Measurements from ENCODE around the gene RNF208. TPM values are rescaled to one million over a fixed set of nuclear protein-coding genes. Genes with fewer than 3 reads are reported as not detected.

Gene RNF208
- total and polyA plus RNA-seq, 7 donors, result 4.8 to 12.8 (median 6.4) TPM

DNA sequence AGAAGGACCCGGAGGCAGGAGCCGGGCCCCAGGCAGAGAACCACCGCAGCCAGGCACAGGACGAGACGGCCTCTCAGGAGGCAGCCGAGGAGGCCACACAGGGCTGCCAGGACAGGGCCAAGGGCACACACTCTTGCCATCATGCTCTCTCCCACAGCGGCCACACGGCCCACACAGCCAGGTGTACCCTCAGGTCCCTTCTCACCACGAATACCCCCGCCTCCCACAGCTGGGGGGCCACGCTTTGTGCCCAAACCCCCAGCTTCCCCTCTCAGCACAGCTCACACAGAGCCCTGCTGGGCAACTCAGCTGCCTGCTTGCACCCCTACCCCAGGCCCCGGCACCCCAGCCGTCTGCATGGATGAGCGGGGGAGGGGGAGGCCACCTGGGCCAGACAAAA, 28.3 kb downstream of the RNF208 start:
- Histone ChIP-seq H3K4me1 (peaks cover 42% of the 10 kb centered on the region), H3K27ac (no peak overlapping the region), H3K36me3 (ENCODE audit: insufficient read depth in 1 of 2, low read depth in 1 of 2) (peaks cover 3 to 29% of the 10 kb centered on the region in 2 donors), H3K27me3 (ENCODE audit: insufficient read depth in 3 of 3, low read length in 2 of 3) (no peaks in the 10 kb centered on the region), H3K4me3 (no peak overlapping the region), H3K9me3 (no peaks in the 10 kb centered on the region)
- WGBS, 3 donors, result 72 to 79% (median 76%) methylated on average over 12 to 14 of the region's 14 CpGs
- DNase-seq (no peak), ATAC-seq (no peak)
- intact Hi-C loops (cut with DNase I), result no loop called here
- TF ChIP-seq, protein P1, sequence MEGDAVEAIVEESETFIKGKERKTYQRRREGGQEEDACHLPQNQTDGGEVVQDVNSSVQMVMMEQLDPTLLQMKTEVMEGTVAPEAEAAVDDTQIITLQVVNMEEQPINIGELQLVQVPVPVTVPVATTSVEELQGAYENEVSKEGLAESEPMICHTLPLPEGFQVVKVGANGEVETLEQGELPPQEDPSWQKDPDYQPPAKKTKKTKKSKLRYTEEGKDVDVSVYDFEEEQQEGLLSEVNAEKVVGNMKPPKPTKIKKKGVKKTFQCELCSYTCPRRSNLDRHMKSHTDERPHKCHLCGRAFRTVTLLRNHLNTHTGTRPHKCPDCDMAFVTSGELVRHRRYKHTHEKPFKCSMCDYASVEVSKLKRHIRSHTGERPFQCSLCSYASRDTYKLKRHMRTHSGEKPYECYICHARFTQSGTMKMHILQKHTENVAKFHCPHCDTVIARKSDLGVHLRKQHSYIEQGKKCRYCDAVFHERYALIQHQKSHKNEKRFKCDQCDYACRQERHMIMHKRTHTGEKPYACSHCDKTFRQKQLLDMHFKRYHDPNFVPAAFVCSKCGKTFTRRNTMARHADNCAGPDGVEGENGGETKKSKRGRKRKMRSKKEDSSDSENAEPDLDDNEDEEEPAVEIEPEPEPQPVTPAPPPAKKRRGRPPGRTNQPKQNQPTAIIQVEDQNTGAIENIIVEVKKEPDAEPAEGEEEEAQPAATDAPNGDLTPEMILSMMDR (IDR thresholded peaks at IDR 0.05), result no peak

DNA sequence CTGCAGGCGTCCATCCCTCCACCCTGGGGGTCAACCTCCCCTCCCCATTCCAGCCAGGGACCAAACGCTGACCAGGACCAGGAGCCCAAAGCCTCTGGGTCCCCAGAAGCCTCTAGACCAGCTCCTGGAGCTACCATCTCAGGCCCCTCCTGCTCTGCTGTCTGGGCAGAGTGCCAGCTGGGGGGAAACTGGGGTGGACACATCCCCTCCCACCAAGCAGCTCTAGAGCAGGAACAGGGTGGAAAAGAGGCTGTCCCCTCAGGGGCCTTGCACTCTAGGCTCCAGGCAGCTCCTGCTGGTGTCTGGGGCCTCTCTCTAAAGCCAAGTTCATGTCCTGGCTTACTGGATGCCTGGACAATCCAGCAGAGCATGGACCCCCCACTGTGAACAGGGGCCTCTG, 29.2 kb downstream of the RNF208 start:
- Histone ChIP-seq H3K9me3 (no peaks in the 10 kb centered on the region), H3K27ac (no peak overlapping the region), H3K4me1 (peaks cover 34% of the 10 kb centered on the region), H3K4me3 (no peak overlapping the region), H3K36me3 (ENCODE audit: insufficient read depth in 1 of 2, low read depth in 1 of 2) (peaks cover 3 to 29% of the 10 kb centered on the region in 2 donors), H3K27me3 (ENCODE audit: insufficient read depth in 3 of 3, low read length in 2 of 3) (no peaks in the 10 kb centered on the region)
- 75 to 94% (median 93%) methylated on average over 2 of the region's 2 CpGs for WGBS, 3 donors
- TF ChIP-seq, protein P1 (IDR thresholded peaks at IDR 0.05), result no peak
- DNase-seq, result no peak
- intact Hi-C loops (cut with DNase I), result no loop called here
- no peak for ATAC-seq

DNA sequence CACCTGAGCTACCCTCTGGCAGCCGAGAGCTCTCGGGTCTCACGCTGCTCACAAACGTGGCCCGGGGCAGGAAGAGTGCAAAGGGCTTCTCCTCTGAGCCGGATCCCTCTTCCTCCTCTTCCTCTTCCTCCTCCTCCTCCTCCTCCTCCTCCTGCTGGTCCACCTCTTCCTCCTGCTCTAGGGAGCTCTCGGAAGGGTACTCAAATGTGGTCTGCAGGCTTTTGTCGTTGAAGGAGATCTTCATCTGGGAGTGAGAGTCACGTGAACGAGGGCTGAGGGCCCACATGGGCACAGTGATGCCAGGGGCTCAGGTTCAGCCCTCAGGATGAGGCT, 29.6 kb downstream of the RNF208 start:
- DNase-seq, result no peak
- no peak for ATAC-seq
- H3K9me3 ChIP-seq, result no peaks in the 10 kb centered on the region
- TF ChIP-seq, protein P1 (IDR thresholded peaks at IDR 0.05), result no peak
- peaks cover 35% of the 10 kb centered on the region for H3K4me1 ChIP-seq
- WGBS, 3 donors, result 82 to 84% (median 83%) methylated on average over 10 of the region's 10 CpGs
- no peak overlapping the region for H3K27ac ChIP-seq
- no peak overlapping the region for H3K4me3 ChIP-seq
- H3K27me3 ChIP-seq (ENCODE audit: insufficient read depth in 3 of 3, low read length in 2 of 3), result no peaks in the 10 kb centered on the region
- intact Hi-C loops (cut with DNase I), result no loop called here
- peaks cover 3 to 29% of the 10 kb centered on the region in 2 donors for H3K36me3 ChIP-seq (ENCODE audit: insufficient read depth in 1 of 2, low read depth in 1 of 2)

DNA sequence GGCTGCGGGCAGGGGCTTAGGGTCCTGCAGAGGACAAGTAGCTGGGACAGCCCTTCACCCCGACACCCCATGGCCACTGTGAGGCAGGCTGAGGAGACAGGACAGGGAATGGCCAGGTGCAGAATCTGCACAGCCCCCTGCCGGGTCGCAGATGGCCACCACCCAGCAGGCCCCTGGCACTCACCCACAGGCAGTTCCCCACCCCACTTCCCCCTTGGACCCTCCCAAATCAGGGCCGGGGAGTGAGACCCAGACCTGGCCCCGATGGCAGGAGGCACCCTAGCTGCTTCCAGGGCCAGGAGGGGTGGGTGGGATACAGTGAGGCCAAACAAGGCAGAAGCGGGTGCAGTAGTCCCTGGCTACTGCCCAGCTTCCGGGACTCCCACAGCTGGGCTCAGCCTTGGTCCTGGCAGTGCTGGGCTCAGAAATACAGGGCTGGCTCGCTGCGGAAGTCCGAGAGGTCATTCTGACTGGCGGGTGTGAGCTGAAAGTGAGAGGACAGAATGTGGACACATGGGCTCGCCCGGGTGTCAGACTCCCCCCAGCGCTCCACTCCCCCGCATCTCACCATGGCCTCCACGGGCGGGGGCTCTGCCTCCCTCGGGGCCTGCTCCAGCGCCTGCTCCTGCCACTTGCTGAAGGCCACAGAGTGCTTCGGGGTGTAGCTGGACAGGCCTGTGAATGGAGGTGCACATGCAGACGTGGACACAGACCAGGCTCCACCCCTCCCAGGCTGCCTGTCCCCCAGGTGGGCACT, 30.2 kb downstream of the RNF208 start:
- DNase-seq, result no peak
- Histone ChIP-seq H3K4me3 (no peak overlapping the region), H3K27ac (no peak overlapping the region), H3K27me3 (ENCODE audit: insufficient read depth in 3 of 3, low read length in 2 of 3) (no peaks in the 10 kb centered on the region), H3K36me3 (ENCODE audit: insufficient read depth in 1 of 2, low read depth in 1 of 2) (peaks cover 3 to 35% of the 10 kb centered on the region in 2 donors), H3K4me1 (peaks cover 41% of the 10 kb centered on the region), H3K9me3 (no peaks in the 10 kb centered on the region)
- ATAC-seq, result no peak
- 76 to 81% (median 79%) methylated on average over 21 to 22 of the region's 22 CpGs for WGBS, 3 donors
- intact Hi-C loops (cut with DNase I), result no loop called here
- TF ChIP-seq, protein P1 (IDR thresholded peaks at IDR 0.05), result no peak

DNA sequence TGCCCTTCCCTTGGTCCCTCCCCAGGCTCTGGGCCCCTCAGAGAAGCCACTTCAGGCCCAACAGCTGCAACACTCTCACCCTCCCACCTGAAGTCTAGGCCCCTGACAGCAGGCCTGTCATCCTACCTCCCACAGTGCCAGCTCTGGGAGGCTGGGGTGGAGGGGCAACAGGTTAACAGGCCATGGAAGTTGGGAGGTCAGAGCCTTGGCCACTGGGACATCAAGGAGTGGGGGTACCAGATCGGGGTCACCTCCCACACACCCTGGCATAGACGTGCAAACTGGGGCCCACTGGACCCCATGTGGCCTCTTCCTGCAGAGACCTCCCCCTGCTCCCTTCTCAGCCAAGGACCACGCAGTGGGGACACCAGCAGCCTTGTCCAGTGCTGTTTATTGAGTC, 30.8 kb downstream of the RNF208 start:
- Histone ChIP-seq H3K9me3 (no peaks in the 10 kb centered on the region), H3K36me3 (ENCODE audit: insufficient read depth in 1 of 2, low read depth in 1 of 2) (peaks cover 3 to 36% of the 10 kb centered on the region in 2 donors), H3K27ac (no peak overlapping the region), H3K4me1 (peaks cover 47% of the 10 kb centered on the region), H3K27me3 (ENCODE audit: insufficient read depth in 3 of 3, low read length in 2 of 3) (no peaks in the 10 kb centered on the region), H3K4me3 (no peak overlapping the region)
- DNase-seq, result no peak
- no peak for ATAC-seq
- intact Hi-C loops (cut with DNase I), result no loop called here
- TF ChIP-seq, protein P1 (IDR thresholded peaks at IDR 0.05), result no peak
- WGBS, 3 donors, result 69 to 83% (median 71%) methylated on average over 3 of the region's 3 CpGs
